ENCODE measurements around the gene MAP7. TPM values are rescaled to one million over a fixed set of nuclear protein-coding genes. Genes with fewer than 3 reads are reported as not detected.

MAP7 gene
- total and polyA plus RNA-seq, 2 of the 13 experiments (the other 11 are each of a cell fraction or from before 2014, with no cell fraction given): 0.04 TPM; not detected in 1

DNA sequence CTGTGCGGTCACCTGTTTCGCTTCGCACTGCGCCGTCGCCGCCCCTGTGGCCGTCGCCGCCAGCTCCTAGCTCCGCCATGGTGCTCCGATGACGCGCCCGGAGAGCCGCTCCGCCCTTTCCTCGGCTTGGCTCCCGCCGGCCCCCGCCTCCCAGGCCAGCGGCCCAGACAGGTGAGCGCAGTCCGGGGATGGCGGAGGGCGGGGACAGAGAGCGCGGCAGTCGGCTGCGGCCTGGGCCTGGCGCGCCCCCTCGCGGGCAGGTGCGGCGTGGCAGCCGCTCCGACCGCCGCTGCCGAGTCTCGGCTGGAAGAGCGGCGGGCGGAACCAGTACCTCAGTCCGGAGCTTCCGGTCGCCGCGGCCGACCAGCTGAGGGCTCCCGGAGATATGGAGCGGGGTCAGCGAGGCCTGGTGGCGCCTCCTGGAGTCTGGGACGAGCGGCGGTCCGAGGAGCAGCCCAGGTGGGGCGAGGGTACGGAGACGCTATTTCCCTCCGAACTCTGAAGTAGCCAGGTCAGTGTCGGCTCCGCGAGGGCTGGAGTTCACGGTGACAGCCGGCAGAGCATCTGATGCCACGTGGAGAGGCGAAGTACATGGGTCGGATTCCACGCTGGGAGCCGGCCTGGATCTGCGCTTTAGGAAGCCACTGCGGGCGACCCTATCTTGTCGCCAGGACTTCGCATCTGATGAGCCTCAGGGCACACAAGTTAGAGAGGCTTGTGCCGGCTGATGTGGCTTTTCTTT lies at the start of gene MAP7 (continued):
- TF ChIP-seq ZNF44 (CRISPR knock-in tag; IDR thresholded peaks at IDR 0.05) (no peak), ZFP90 (CRISPR knock-in tag; IDR thresholded peaks at IDR 0.05; ENCODE audit: borderline replicate concordance) (0 out of 2 replicates have a peak, but pooled peaks have one; percentile 43), ZNF720 (CRISPR knock-in tag; IDR thresholded peaks at IDR 0.05) (no peak), CCAR2 (optimal IDR thresholded peaks at IDR 0.05; ENCODE audit: low read depth, low read length) (no peak), NPAS2 (CRISPR knock-in tag; IDR thresholded peaks at IDR 0.05; ENCODE audit: borderline replicate concordance) (no peak), GABPB1 (CRISPR knock-in tag; IDR thresholded peaks at IDR 0.05) (peak; percentile 72), ZKSCAN5 (CRISPR knock-in tag; IDR thresholded peaks at IDR 0.05) (no peak), ZNF10 (CRISPR knock-in tag; IDR thresholded peaks at IDR 0.05; ENCODE audit: borderline replicate concordance, low read depth) (no peak), MEF2D (CRISPR knock-in tag; IDR thresholded peaks at IDR 0.05) (no peak), HBP1 (CRISPR knock-in tag; IDR thresholded peaks at IDR 0.05; ENCODE audit: low read depth) (no peak)
- TF ChIP-seq, protein P1, sequence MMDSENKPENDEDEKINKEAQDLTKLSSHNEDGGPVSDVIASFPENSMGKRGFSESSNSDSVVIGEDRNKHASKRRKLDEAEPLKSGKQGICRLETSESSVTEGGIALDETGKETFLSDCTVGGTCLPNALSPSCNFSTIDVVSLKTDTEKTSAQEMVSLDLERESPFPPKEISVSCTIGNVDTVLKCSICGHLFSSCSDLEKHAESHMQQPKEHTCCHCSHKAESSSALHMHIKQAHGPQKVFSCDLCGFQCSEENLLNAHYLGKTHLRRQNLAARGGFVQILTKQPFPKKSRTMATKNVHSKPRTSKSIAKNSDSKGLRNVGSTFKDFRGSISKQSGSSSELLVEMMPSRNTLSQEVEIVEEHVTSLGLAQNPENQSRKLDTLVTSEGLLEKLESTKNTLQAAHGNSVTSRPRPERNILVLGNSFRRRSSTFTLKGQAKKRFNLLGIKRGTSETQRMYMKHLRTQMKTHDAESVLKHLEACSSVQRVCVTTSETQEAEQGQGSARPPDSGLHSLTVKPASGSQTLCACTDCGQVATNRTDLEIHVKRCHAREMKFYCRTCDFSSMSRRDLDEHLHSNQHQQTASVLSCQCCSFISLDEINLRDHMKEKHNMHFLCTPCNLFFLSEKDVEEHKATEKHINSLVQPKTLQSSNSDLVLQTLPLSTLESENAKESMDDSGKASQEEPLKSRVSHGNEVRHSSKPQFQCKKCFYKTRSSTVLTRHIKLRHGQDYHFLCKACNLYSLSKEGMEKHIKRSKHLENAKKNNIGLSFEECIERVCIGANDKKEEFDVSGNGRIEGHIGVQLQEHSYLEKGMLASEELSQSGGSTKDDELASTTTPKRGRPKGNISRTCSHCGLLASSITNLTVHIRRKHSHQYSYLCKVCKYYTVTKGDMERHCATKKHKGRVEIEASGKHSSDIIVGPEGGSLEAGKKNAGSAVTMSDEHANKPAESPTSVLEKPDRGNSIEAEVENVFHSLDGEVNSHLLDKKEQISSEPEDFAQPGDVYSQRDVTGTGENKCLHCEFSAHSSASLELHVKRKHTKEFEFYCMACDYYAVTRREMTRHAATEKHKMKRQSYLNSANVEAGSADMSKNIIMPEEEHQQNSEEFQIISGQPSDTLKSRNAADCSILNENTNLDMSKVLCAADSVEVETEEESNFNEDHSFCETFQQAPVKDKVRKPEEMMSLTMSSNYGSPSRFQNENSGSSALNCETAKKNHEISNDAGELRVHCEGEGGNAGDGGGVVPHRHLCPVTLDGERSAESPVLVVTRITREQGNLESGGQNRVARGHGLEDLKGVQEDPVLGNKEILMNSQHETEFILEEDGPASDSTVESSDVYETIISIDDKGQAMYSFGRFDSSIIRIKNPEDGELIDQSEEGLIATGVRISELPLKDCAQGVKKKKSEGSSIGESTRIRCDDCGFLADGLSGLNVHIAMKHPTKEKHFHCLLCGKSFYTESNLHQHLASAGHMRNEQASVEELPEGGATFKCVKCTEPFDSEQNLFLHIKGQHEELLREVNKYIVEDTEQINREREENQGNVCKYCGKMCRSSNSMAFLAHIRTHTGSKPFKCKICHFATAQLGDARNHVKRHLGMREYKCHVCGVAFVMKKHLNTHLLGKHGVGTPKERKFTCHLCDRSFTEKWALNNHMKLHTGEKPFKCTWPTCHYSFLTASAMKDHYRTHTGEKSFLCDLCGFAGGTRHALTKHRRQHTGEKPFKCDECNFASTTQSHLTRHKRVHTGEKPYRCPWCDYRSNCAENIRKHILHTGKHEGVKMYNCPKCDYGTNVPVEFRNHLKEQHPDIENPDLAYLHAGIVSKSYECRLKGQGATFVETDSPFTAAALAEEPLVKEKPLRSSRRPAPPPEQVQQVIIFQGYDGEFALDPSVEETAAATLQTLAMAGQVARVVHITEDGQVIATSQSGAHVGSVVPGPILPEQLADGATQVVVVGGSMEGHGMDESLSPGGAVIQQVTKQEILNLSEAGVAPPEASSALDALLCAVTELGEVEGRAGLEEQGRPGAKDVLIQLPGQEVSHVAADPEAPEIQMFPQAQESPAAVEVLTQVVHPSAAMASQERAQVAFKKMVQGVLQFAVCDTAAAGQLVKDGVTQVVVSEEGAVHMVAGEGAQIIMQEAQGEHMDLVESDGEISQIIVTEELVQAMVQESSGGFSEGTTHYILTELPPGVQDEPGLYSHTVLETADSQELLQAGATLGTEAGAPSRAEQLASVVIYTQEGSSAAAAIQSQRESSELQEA (CRISPR knock-in tag; IDR thresholded peaks at IDR 0.05; ENCODE audit: not compliant biosample characterization): no peak
- TF ChIP-seq, protein P2, sequence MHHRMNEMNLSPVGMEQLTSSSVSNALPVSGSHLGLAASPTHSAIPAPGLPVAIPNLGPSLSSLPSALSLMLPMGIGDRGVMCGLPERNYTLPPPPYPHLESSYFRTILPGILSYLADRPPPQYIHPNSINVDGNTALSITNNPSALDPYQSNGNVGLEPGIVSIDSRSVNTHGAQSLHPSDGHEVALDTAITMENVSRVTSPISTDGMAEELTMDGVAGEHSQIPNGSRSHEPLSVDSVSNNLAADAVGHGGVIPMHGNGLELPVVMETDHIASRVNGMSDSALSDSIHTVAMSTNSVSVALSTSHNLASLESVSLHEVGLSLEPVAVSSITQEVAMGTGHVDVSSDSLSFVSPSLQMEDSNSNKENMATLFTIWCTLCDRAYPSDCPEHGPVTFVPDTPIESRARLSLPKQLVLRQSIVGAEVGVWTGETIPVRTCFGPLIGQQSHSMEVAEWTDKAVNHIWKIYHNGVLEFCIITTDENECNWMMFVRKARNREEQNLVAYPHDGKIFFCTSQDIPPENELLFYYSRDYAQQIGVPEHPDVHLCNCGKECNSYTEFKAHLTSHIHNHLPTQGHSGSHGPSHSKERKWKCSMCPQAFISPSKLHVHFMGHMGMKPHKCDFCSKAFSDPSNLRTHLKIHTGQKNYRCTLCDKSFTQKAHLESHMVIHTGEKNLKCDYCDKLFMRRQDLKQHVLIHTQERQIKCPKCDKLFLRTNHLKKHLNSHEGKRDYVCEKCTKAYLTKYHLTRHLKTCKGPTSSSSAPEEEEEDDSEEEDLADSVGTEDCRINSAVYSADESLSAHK (CRISPR knock-in tag; IDR thresholded peaks at IDR 0.05; ENCODE audit: borderline replicate concordance): no peak
- TF ChIP-seq, protein P3, sequence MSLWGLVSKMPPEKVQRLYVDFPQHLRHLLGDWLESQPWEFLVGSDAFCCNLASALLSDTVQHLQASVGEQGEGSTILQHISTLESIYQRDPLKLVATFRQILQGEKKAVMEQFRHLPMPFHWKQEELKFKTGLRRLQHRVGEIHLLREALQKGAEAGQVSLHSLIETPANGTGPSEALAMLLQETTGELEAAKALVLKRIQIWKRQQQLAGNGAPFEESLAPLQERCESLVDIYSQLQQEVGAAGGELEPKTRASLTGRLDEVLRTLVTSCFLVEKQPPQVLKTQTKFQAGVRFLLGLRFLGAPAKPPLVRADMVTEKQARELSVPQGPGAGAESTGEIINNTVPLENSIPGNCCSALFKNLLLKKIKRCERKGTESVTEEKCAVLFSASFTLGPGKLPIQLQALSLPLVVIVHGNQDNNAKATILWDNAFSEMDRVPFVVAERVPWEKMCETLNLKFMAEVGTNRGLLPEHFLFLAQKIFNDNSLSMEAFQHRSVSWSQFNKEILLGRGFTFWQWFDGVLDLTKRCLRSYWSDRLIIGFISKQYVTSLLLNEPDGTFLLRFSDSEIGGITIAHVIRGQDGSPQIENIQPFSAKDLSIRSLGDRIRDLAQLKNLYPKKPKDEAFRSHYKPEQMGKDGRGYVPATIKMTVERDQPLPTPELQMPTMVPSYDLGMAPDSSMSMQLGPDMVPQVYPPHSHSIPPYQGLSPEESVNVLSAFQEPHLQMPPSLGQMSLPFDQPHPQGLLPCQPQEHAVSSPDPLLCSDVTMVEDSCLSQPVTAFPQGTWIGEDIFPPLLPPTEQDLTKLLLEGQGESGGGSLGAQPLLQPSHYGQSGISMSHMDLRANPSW (CRISPR knock-in tag; IDR thresholded peaks at IDR 0.05; ENCODE audit: borderline replicate concordance): no peak

All from HepG2 (cell line).